HepG2 (cell line): ENCODE measurements around the gene TBC1D30.

Source experiments
- CTCF ChIP-seq: sonication (generic); formaldehyde crosslinking; IDR thresholded peaks from 2 replicates; pipeline ENCODE4 v1.5.0; 2020; ENCODE audit warnings: mild to moderate bottlenecking, missing genetic modification reagents, moderate library complexity
- FOXK2 ChIP-seq: fragments of 450-650 bp; IDR thresholded peaks from 2 replicates; pipeline ENCODE4 v1.6.1; 2016
- LBX2 ChIP-seq: sonication (generic); formaldehyde crosslinking; IDR thresholded peaks from 2 replicates; pipeline ENCODE4 v1.5.0; 2020; ENCODE audit warnings: missing genetic modification reagents, mild to moderate bottlenecking, borderline replicate concordance
- SP1 ChIP-seq, 2 experiments: fragments of 450-650 bp in 1 of 2; sonication (generic) in 1 of 2; formaldehyde crosslinking in 1 of 2; IDR thresholded peaks; 2 replicates each; pipeline versions ENCODE4 v1.4.0 to v1.6.1; 2016 to 2020; ENCODE audit warnings: missing genetic modification reagents in 1 of 2
- TCF7L2 ChIP-seq: IDR thresholded peaks from 2 replicates; pipeline ENCODE4 v1.6.1; 2011; ENCODE audit warnings: mild to moderate bottlenecking, low read depth, low read length, moderate library complexity
- ZBTB40 ChIP-seq, 2 experiments: fragments of 450-650 bp in 1 of 2; sonication (generic) in 1 of 2; formaldehyde crosslinking in 1 of 2; IDR thresholded peaks; 2 replicates each; pipeline versions ENCODE4 v1.6.1 to v1.8.0; 2016 to 2022; ENCODE audit warnings: antibody characterized with exemption in 1 of 2, mild to moderate bottlenecking in 1 of 2, missing genetic modification reagents in 1 of 2
- ZFP91 ChIP-seq: sonication (generic); formaldehyde crosslinking; IDR thresholded peaks from 2 replicates; pipeline ENCODE4 v1.9.0; 2022; ENCODE audit warnings: missing genetic modification reagents, mild to moderate bottlenecking, borderline replicate concordance
- ZMYM4 ChIP-seq: sonication (generic); formaldehyde crosslinking; IDR thresholded peaks from 2 replicates; pipeline ENCODE4 v1.8.1; 2023; ENCODE audit warnings: mild to moderate bottlenecking, missing genetic modification reagents
- ZNF138 ChIP-seq: sonication (generic); formaldehyde crosslinking; IDR thresholded peaks from 2 replicates; pipeline ENCODE4 v1.5.0; 2020; ENCODE audit warnings: mild to moderate bottlenecking, low read depth, missing genetic modification reagents
- ZNF343 ChIP-seq: sonication (generic); formaldehyde crosslinking; IDR thresholded peaks from 2 replicates; pipeline ENCODE4 v1.4.0; 2020; ENCODE audit warnings: mild to moderate bottlenecking, missing genetic modification reagents
- ZNF503 ChIP-seq: sonication (generic); formaldehyde crosslinking; IDR thresholded peaks from 2 replicates; pipeline ENCODE4 v1.4.0; 2020; ENCODE audit warnings: missing genetic modification reagents
- ZSCAN5A ChIP-seq: sonication (generic); formaldehyde crosslinking; IDR thresholded peaks from 2 replicates; pipeline ENCODE4 v1.8.0; 2022; ENCODE audit warnings: mild to moderate bottlenecking, missing genetic modification reagents, borderline replicate concordance

- TF ChIP-seq LBX2 (CRISPR knock-in tag) (no peak), FOXK2 (no peak), ZSCAN5A (CRISPR knock-in tag) (no peak), ZNF343 (no peak), ZNF138 (CRISPR knock-in tag) (no peak), CTCF (CRISPR knock-in tag) (no peak), ZFP91 (CRISPR knock-in tag) (no peak), ZNF503 (CRISPR knock-in tag) (no peak), TCF7L2 (no peak), ZMYM4 (CRISPR knock-in tag) (no peak), ZBTB40 (IDR thresholded peaks at IDR 0.05) (no peak), ZBTB40 (CRISPR knock-in tag; IDR thresholded peaks at IDR 0.05) (no peak), SP1 (IDR thresholded peaks at IDR 0.05) (no peak), SP1 (CRISPR knock-in tag; IDR thresholded peaks at IDR 0.05) (no peak)
These were observed 94.4 kb downstream of the TBC1D30 start for GRCh38 chr12:64918801-64919200.
